DND-41 (cell line): ENCODE results near the gene NIP7.

Experiments
- ATAC-seq: fragments of 200-7000 bp; cut with Tn5 transposase; 3 replicates; pipeline ENCODE4 v1.9.1; 2021; ENCODE audit warnings: low read depth; ENCODE audit not compliant: insufficient read depth
- DNase-seq: peaks from one replicate; pipeline ENCODE4 v3.0.0-alpha.2; 2020
- H2AFZ ChIP-seq: 2 replicates; pipeline ENCODE4 v1.6.0; 2012; ENCODE audit warnings: low read depth, low read length
- H3K27ac ChIP-seq: 2 replicates; pipeline ENCODE4 v1.5.1; 2012; ENCODE audit warnings: low read length, inconsistent platforms
- H3K27me3 ChIP-seq: fragments of 200-600 bp; sonication (generic); 2 replicates; pipeline ENCODE4 v1.6.0; 2012; ENCODE audit warnings: low read length, mild to moderate bottlenecking, inconsistent platforms; ENCODE audit not compliant: insufficient read depth, poor library complexity
- H3K36me3 ChIP-seq: 2 replicates; pipeline ENCODE4 v1.5.1; 2012; ENCODE audit warnings: low read length, inconsistent platforms; ENCODE audit not compliant: insufficient read depth
- H3K4me1 ChIP-seq: 2 replicates; pipeline ENCODE4 v1.5.1; 2012; ENCODE audit warnings: mild to moderate bottlenecking, low read length; ENCODE audit not compliant: insufficient read depth
- H3K4me2 ChIP-seq: 2 replicates; pipeline ENCODE4 v1.6.0; 2012; ENCODE audit warnings: mild to moderate bottlenecking, moderate library complexity, low read length, inconsistent platforms; ENCODE audit not compliant: insufficient read depth
- H3K4me3 ChIP-seq, 2 experiments: fragments of 200-600 bp in 1 of 2; shearing (Covaris generic) in 1 of 2; 2 replicates each; pipeline ENCODE4 v1.5.1; 2012 to 2016; ENCODE audit warnings: inconsistent platforms in 2 of 2, low read length in 2 of 2, mild to moderate bottlenecking in 2 of 2, low read depth in 1 of 2, moderate library complexity in 1 of 2
- H3K79me2 ChIP-seq: 2 replicates; pipeline ENCODE4 v1.6.0; 2012; ENCODE audit warnings: low read length, inconsistent platforms; ENCODE audit not compliant: insufficient read depth
- H3K9ac ChIP-seq: 2 replicates; pipeline ENCODE4 v1.6.0; 2012; ENCODE audit warnings: low read depth, mild to moderate bottlenecking, inconsistent platforms, low read length, moderate library complexity
- H3K9me3 ChIP-seq: 2 replicates; pipeline ENCODE4 v1.5.1; 2012; ENCODE audit warnings: low read length, moderate library complexity, mild to moderate bottlenecking, inconsistent platforms; ENCODE audit not compliant: insufficient read depth, severe bottlenecking
- H4K20me1 ChIP-seq: 2 replicates; pipeline ENCODE4 v1.6.0; 2012; ENCODE audit warnings: low read length; ENCODE audit not compliant: insufficient read depth
- EZH2 ChIP-seq: IDR thresholded peaks from 3 replicates; pipeline ENCODE4 v1.6.1; 2012; ENCODE audit warnings: borderline replicate concordance, low read depth, mild to moderate bottlenecking, moderate library complexity, low read length, inconsistent platforms; ENCODE audit not compliant: severe bottlenecking
- TF ChIP-seq, protein P1 (sequence below): IDR thresholded peaks from 2 replicates; pipeline ENCODE4 v1.5.1; 2012; ENCODE audit warnings: borderline replicate concordance, low read length, moderate library complexity, mild to moderate bottlenecking; ENCODE audit not compliant: poor library complexity, severe bottlenecking; ENCODE audit errors: extremely low read depth

NIP7 gene

GRCh38 chr16:69368866-69369265 lies 29.3 kb downstream of the NIP7 start:
- peaks cover 18% of the 10 kb centered on the region; the same call in 1 of the 2 replicates for H4K20me1 ChIP-seq
- no peaks in the 10 kb centered on the region for H3K27me3 ChIP-seq
- H3K9ac ChIP-seq, result no peak overlapping the region
- no peaks in the 10 kb centered on the region for H3K9me3 ChIP-seq
- peaks cover 14% of the 10 kb centered on the region; the same call in 1 of the 2 replicates for H3K79me2 ChIP-seq
- no peaks in the 10 kb centered on the region for H3K4me1 ChIP-seq
- peaks cover 95% of the 10 kb centered on the region for H3K36me3 ChIP-seq
- H3K4me2 ChIP-seq, result no peak overlapping the region
- TF ChIP-seq, protein P1, sequence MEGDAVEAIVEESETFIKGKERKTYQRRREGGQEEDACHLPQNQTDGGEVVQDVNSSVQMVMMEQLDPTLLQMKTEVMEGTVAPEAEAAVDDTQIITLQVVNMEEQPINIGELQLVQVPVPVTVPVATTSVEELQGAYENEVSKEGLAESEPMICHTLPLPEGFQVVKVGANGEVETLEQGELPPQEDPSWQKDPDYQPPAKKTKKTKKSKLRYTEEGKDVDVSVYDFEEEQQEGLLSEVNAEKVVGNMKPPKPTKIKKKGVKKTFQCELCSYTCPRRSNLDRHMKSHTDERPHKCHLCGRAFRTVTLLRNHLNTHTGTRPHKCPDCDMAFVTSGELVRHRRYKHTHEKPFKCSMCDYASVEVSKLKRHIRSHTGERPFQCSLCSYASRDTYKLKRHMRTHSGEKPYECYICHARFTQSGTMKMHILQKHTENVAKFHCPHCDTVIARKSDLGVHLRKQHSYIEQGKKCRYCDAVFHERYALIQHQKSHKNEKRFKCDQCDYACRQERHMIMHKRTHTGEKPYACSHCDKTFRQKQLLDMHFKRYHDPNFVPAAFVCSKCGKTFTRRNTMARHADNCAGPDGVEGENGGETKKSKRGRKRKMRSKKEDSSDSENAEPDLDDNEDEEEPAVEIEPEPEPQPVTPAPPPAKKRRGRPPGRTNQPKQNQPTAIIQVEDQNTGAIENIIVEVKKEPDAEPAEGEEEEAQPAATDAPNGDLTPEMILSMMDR, result no peak
- no peak for TF ChIP-seq EZH2
- H2AFZ ChIP-seq, result no peak overlapping the region
- H3K27ac ChIP-seq, result no peak overlapping the region
- DNase-seq (no peak), ATAC-seq (no peak)
- H3K4me3 ChIP-seq, result no peak overlapping the region

DNA sequence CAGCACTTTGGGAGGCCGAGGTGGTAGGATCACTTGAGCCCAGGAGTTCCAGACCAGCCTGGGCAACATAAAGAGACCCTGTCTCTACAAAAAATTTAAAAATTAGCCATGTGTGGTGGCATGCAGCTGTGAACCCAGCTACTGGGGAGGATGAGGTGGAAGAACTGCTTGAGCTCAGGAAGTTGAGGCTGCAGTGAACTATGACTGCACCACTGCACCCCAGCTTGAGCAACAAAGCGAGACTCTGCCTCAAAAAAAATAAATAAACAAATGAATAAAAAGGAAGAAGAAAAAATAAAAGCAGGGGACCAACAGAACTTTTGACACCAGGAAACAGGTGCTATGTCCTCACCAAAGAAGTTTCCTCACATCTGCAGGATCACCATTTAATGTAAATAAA lies 32.0 kb downstream of the NIP7 start:
- no peak for ATAC-seq
- Histone ChIP-seq H3K4me1 (no peaks in the 10 kb centered on the region), H3K79me2 (peaks cover 27% of the 10 kb centered on the region; the same call in 1 of the 2 replicates), H3K27me3 (no peaks in the 10 kb centered on the region), H3K9me3 (no peaks in the 10 kb centered on the region), H3K27ac (no peak overlapping the region), H3K4me2 (no peak overlapping the region), H3K4me3 (no peak overlapping the region), H3K36me3 (peaks cover 86% of the 10 kb centered on the region), H2AFZ (no peak overlapping the region), H3K9ac (no peak overlapping the region), H4K20me1 (0 out of 2 replicates have a peak, but pooled peaks cover 4% of the 10 kb centered on the region)
- TF ChIP-seq, protein P1, result no peak
- TF ChIP-seq EZH2, result no peak
- DNase-seq, result no peak

DNA sequence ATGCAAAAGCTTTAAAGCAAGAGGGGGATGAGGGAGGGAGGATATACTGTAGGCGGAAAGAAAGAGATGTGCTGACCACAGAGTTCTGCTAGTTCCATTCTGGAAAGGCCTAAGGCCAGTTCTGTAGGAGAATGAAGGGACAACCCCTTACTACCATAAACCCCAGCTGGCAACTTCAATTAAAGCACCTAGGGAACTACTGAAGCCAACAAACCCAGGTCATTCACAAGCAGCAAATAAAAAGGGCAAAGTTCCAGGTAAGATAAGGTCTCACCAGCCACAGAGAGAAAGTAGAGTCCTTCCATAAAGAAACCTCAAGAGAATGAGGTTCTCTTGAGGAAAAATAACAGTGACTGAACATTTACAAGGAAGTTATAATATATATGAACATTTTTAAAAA lies 33.4 kb downstream of the NIP7 start:
- Histone ChIP-seq H3K4me1 (no peaks in the 10 kb centered on the region), H3K27me3 (no peaks in the 10 kb centered on the region), H3K79me2 (peaks cover 32% of the 10 kb centered on the region), H3K4me3 (no peak overlapping the region), H3K36me3 (peaks cover 83% of the 10 kb centered on the region), H4K20me1 (0 out of 2 replicates have a peak, but pooled peaks cover 4% of the 10 kb centered on the region), H3K27ac (no peak overlapping the region), H3K9ac (no peak overlapping the region), H2AFZ (no peak overlapping the region), H3K9me3 (no peaks in the 10 kb centered on the region), H3K4me2 (no peak overlapping the region)
- ATAC-seq (no peak), DNase-seq (no peak)
- TF ChIP-seq EZH2, result no peak
- TF ChIP-seq, protein P1, result no peak
